ENCODE measurements around the gene UBE2Z. TPM values are rescaled to one million over a fixed set of nuclear protein-coding genes. Genes with fewer than 3 reads are reported as not detected.

The UBE2Z gene
- total and polyA plus RNA-seq, 2 donors (not counting 1 experiment from before 2014, with no cell fraction given) = 56.2 to 121 TPM

DNA sequence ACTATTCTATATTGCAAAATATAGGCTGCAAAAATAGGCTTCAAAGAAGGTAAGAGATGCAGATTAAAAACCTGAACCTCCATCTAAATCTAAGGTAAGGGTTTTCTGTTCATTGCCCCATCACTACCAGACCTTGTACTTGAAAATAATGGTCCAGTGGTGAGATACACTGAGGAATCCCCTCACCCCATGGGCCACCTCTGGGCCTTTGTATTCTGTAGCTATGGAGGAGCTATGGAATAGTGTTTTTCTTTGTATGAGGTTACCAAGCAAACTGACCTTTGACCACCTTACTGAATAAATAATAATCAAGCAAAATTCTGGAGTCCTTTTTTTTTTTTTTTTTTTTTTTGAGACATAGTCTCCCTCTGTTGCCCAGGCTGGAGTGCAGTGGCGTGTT lies 4.8 kb upstream of the UBE2Z start:
- no peaks in the 10 kb centered on the region for H3K9me3 Mint-ChIP-seq (ENCODE audit: insufficient read depth)
- Histone ChIP-seq H3K4me1 (ENCODE audit: control insufficient read depth in 2 of 2, insufficient read depth in 2 of 2, low read length in 2 of 2) (peaks cover 6 to 9% of the 10 kb centered on the region in 2 donors), H3K79me2 (ENCODE audit: control insufficient read depth, insufficient read depth, low read length) (peaks cover 3% of the 10 kb centered on the region), H2AFZ (ENCODE audit: insufficient read depth, low read depth, low read length, poor library complexity, severe bottlenecking) (no peak overlapping the region), H3K27me3 (replicated peaks in 1 of 4; ENCODE audit: control extremely low read depth in 1 of 4, control insufficient read depth in 3 of 4, insufficient read depth in 4 of 4, low read length in 3 of 4) (no peaks in the 10 kb centered on the region), H3K27ac (ENCODE audit: low read length in 2 of 2) (no peak overlapping the region), H3K9ac (ENCODE audit: low read length) (no peak overlapping the region), H3K36me3 (replicated peaks in 1 of 2; ENCODE audit: control extremely low read depth in 1 of 2, control insufficient read depth in 1 of 2, extremely low read depth in 1 of 2, insufficient read depth in 2 of 2, low read length in 1 of 2) (peaks cover 1% of the 10 kb centered on the region in 2 experiments), H3K9me3 (ENCODE audit: control extremely low read depth in 1 of 3, control insufficient read depth in 2 of 3, insufficient read depth in 1 of 3, low read length in 2 of 3) (no peaks in the 10 kb centered on the region), H3K4me2 (replicated peaks; ENCODE audit: low read depth, low read length, poor library complexity, severe bottlenecking) (no peak overlapping the region), H3K4me3 (ENCODE audit: control extremely low read depth in 1 of 5, extremely low read depth in 1 of 5, insufficient read depth in 1 of 5, low read depth in 2 of 5, low read length in 4 of 5) (no peak overlapping the region), H4K20me1 (ENCODE audit: control insufficient read depth, insufficient read depth, low read length, poor library complexity, severe bottlenecking) (no peaks in the 10 kb centered on the region)
- peaks cover 8% of the 10 kb centered on the region for H3K4me1 Mint-ChIP-seq
- DNase-seq (no peak), ATAC-seq (ENCODE audit: low read depth) (no peak)
- no CpG with 5 or more reads among the region's 1 CpG for WGBS (ENCODE audit: insufficient coverage)
- intact Hi-C loops (cut with micrococcal nuclease) = loop anchor here (10.0 kb wide), 1 partner anchor 799 kb away; the partner anchor contains the start of genes CBX1 and SNX11
- ChIA-PET CTCF (interaction anchor here (0.9 to 1.3 kb wide), 3 partner anchors 11 to 225 kb away, joined by 3 to 4 read pairs (median 4); partner anchors contain the start of gene ATP5MC1), POLR2A (interaction anchor here (0.7 kb wide), 1 partner anchor 14 kb away, joined by 3 read pairs; no protein-coding TSS in a partner anchor)
- no peak overlapping the region for H3K4me3 Mint-ChIP-seq
- TF ChIP-seq EZH2 (IDR thresholded peaks at IDR 0.05; ENCODE audit: borderline replicate concordance, insufficient read depth, low read depth, low read length, poor library complexity, severe bottlenecking) = no peak
- TF ChIP-seq, protein P1, sequence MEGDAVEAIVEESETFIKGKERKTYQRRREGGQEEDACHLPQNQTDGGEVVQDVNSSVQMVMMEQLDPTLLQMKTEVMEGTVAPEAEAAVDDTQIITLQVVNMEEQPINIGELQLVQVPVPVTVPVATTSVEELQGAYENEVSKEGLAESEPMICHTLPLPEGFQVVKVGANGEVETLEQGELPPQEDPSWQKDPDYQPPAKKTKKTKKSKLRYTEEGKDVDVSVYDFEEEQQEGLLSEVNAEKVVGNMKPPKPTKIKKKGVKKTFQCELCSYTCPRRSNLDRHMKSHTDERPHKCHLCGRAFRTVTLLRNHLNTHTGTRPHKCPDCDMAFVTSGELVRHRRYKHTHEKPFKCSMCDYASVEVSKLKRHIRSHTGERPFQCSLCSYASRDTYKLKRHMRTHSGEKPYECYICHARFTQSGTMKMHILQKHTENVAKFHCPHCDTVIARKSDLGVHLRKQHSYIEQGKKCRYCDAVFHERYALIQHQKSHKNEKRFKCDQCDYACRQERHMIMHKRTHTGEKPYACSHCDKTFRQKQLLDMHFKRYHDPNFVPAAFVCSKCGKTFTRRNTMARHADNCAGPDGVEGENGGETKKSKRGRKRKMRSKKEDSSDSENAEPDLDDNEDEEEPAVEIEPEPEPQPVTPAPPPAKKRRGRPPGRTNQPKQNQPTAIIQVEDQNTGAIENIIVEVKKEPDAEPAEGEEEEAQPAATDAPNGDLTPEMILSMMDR (IDR thresholded peaks at IDR 0.05) = no peak
- no peaks in the 10 kb centered on the region for H3K27me3 Mint-ChIP-seq
- H3K27ac Mint-ChIP-seq = no peak overlapping the region

DNA sequence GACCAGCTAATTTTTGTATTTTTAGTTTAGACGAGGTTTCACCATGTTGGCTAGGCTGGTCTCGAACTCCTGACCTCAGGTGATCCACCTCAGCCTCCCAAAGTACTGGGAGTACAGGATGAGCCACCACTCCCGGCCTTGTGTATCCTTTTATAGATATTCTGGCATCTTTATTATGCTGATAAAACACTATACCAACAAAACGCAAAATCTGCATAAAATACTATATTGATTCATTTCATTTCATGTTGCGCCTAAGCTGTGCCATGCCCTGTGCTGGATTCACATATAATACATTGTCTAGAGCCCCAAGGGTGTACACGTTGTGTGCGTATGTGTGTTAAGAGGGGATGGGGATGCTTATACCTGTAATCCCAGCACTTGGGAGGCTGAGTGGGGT lies 3.8 kb upstream of the UBE2Z start:
- Histone ChIP-seq H2AFZ (ENCODE audit: insufficient read depth, low read depth, low read length, poor library complexity, severe bottlenecking) (no peak overlapping the region), H3K9me3 (ENCODE audit: control extremely low read depth in 1 of 3, control insufficient read depth in 2 of 3, insufficient read depth in 1 of 3, low read length in 2 of 3) (no peaks in the 10 kb centered on the region), H3K4me2 (replicated peaks; ENCODE audit: low read depth, low read length, poor library complexity, severe bottlenecking) (no peak overlapping the region), H3K4me3 (ENCODE audit: control extremely low read depth in 1 of 5, extremely low read depth in 1 of 5, insufficient read depth in 1 of 5, low read depth in 2 of 5, low read length in 4 of 5) (no peak overlapping the region), H3K27ac (ENCODE audit: low read length in 2 of 2) (no peak overlapping the region), H4K20me1 (ENCODE audit: control insufficient read depth, insufficient read depth, low read length, poor library complexity, severe bottlenecking) (peaks cover 6% of the 10 kb centered on the region), H3K27me3 (replicated peaks in 1 of 4; ENCODE audit: control extremely low read depth in 1 of 4, control insufficient read depth in 3 of 4, insufficient read depth in 4 of 4, low read length in 3 of 4) (no peaks in the 10 kb centered on the region), H3K79me2 (ENCODE audit: control insufficient read depth, insufficient read depth, low read length) (peaks cover 13% of the 10 kb centered on the region), H3K9ac (ENCODE audit: low read length) (no peak overlapping the region), H3K36me3 (replicated peaks in 1 of 2; ENCODE audit: control extremely low read depth in 1 of 2, control insufficient read depth in 1 of 2, extremely low read depth in 1 of 2, insufficient read depth in 2 of 2, low read length in 1 of 2) (no peaks in the 10 kb centered on the region), H3K4me1 (ENCODE audit: control insufficient read depth in 2 of 2, insufficient read depth in 2 of 2, low read length in 2 of 2) (peaks cover 11 to 13% of the 10 kb centered on the region in 2 donors)
- H3K27me3 Mint-ChIP-seq = no peaks in the 10 kb centered on the region
- H3K27ac Mint-ChIP-seq = no peak overlapping the region
- H3K9me3 Mint-ChIP-seq (ENCODE audit: insufficient read depth) = no peaks in the 10 kb centered on the region
- H3K4me1 Mint-ChIP-seq = peaks cover 12% of the 10 kb centered on the region
- 90% methylated on average over 2 of the region's 7 CpGs for WGBS (ENCODE audit: insufficient coverage)
- ChIA-PET POLR2A (no interaction called here), CTCF (interaction anchor here (0.6 to 0.8 kb wide), 2 partner anchors 20 to 67 kb away, joined by 3 read pairs; no protein-coding TSS in a partner anchor)
- no peak overlapping the region for H3K4me3 Mint-ChIP-seq
- TF ChIP-seq, protein P1 (IDR thresholded peaks at IDR 0.05) = no peak
- TF ChIP-seq EZH2 (IDR thresholded peaks at IDR 0.05; ENCODE audit: borderline replicate concordance, insufficient read depth, low read depth, low read length, poor library complexity, severe bottlenecking) = no peak
- intact Hi-C loops (cut with micrococcal nuclease) = loop anchor here (10.0 kb wide), 1 partner anchor 800 kb away; the partner anchor contains the start of genes CBX1 and SNX11
- DNase-seq (no peak), ATAC-seq (ENCODE audit: low read depth) (no peak)

Measured in B cell (primary cell).